Measurements from ENCODE around the gene ESR1. TPM values are rescaled to one million over a fixed set of nuclear protein-coding genes. Genes with fewer than 3 reads are reported as not detected.
"Not testable (repeated sequence)": the region's sequence is repeated elsewhere in the genome, so short reads cannot be mapped to it uniquely, and the experiment has no call there.

The ESR1 gene
- total and polyA plus RNA-seq, 9 of the 15 experiments (the other 6 are each of a cell fraction or from before 2014, with no cell fraction given): 0.03 to 0.27 (median 0.08) TPM; not detected in 1

GRCh38 chr6:152033765-152034164 lies 226.3 kb downstream of the ESR1 start:
- BruUV-seq (replicated peaks); H3K36me3 ChIP-seq (ENCODE audit: control insufficient read depth, insufficient read depth, low read length); H3K4me2 ChIP-seq (ENCODE audit: insufficient read depth, low read length); FAIRE-seq; H3K9me1 ChIP-seq (ENCODE audit: control insufficient read depth, insufficient read depth, low read length); ATAC-seq; H4K20me1 ChIP-seq (replicated peaks; ENCODE audit: control insufficient read depth, insufficient read depth, low read length); H3K4me1 ChIP-seq (replicated peaks in 1 of 2; ENCODE audit: control insufficient read depth in 2 of 2, insufficient read depth in 2 of 2, low read length in 2 of 2); in situ Hi-C loops (cut with MboI); H3K9ac ChIP-seq (ENCODE audit: insufficient read depth in 1 of 2, low read depth in 2 of 2, low read length in 2 of 2); CTCF ChIA-PET (ENCODE audit: low intra/inter-chr PET ratio); H3K9me3 ChIP-seq (replicated peaks; ENCODE audit: control insufficient read depth, insufficient read depth, low read depth, low read length); H3K4me3 ChIP-seq; H3K27ac ChIP-seq (ENCODE audit: extremely low read depth, low read depth, low read length); H2AFZ ChIP-seq (ENCODE audit: low read depth, low read length); intact Hi-C loops (cut with micrococcal nuclease); H3K79me2 ChIP-seq (ENCODE audit: control insufficient read depth, insufficient read depth, low read length); POLR2A ChIA-PET; DNase-seq (ENCODE audit: extremely low read depth in 1 of 4, low spot score in 3 of 4); H3K27me3 ChIP-seq (ENCODE audit: control insufficient read depth in 2 of 2, insufficient read depth in 2 of 2, low read length in 2 of 2): not testable (repeated sequence)
- TF ChIP-seq ZNF146 (CRISPR knock-in tag; IDR thresholded peaks at IDR 0.05; ENCODE audit: unreplicated experiment): peak; percentile 28
- 3% methylated on average over 3 of the region's 4 CpGs for WGBS (ENCODE audit: insufficient coverage, low coverage, missing lambda C conversion rate)

- peak; percentile 42 for FAIRE-seq
Measured at GRCh38 chr6:152034631-152035030, 227.1 kb downstream of the ESR1 start.

More at GRCh38 chr6:152034631-152035030, 227.1 kb downstream of the ESR1 start:
- POLR2A ChIA-PET: no interaction called here
- intact Hi-C loops (cut with micrococcal nuclease) (no loop called here), in situ Hi-C loops (cut with MboI) (no loop called here)
- no TSS peak for BruUV-seq (replicated peaks)
- DNase-seq (ENCODE audit: extremely low read depth in 1 of 4, low spot score in 3 of 4) (no peak), ATAC-seq (no peak)
- Histone ChIP-seq H3K9me1 (ENCODE audit: control insufficient read depth, insufficient read depth, low read length) (no peaks in the 10 kb centered on the region), H3K4me2 (ENCODE audit: insufficient read depth, low read length) (no peak overlapping the region), H3K79me2 (ENCODE audit: control insufficient read depth, insufficient read depth, low read length) (no peaks in the 10 kb centered on the region), H3K9me3 (replicated peaks; ENCODE audit: control insufficient read depth, insufficient read depth, low read depth, low read length) (no peaks in the 10 kb centered on the region), H2AFZ (ENCODE audit: low read depth, low read length) (no peak overlapping the region), H4K20me1 (replicated peaks; ENCODE audit: control insufficient read depth, insufficient read depth, low read length) (no peaks in the 10 kb centered on the region), H3K27ac (ENCODE audit: extremely low read depth, low read depth, low read length) (no peak overlapping the region), H3K9ac (ENCODE audit: insufficient read depth in 1 of 2, low read depth in 2 of 2, low read length in 2 of 2) (no peak overlapping the region), H3K4me3 (no peak overlapping the region), H3K27me3 (ENCODE audit: control insufficient read depth in 2 of 2, insufficient read depth in 2 of 2, low read length in 2 of 2) (no peaks in the 10 kb centered on the region), H3K36me3 (ENCODE audit: control insufficient read depth, insufficient read depth, low read length) (no peaks in the 10 kb centered on the region), H3K4me1 (replicated peaks in 1 of 2; ENCODE audit: control insufficient read depth in 2 of 2, insufficient read depth in 2 of 2, low read length in 2 of 2) (no peaks in the 10 kb centered on the region)
- no peak for TF ChIP-seq MYBL2 (IDR thresholded peaks at IDR 0.05; ENCODE audit: low read depth)
- TF ChIP-seq MYBL2 (CRISPR knock-in tag; IDR thresholded peaks at IDR 0.05; ENCODE audit: borderline replicate concordance): no peak
- no peak for TF ChIP-seq KLF1 (tag; IDR thresholded peaks at IDR 0.05)
- TF ChIP-seq RFX1 (IDR thresholded peaks at IDR 0.05): no peak
- no peak for TF ChIP-seq BRD4 (IDR thresholded peaks at IDR 0.05)
- TF ChIP-seq DMBX1 (CRISPR knock-in tag; IDR thresholded peaks at IDR 0.05; ENCODE audit: borderline replicate concordance): no peak
- no peak for TF ChIP-seq TEAD4 (IDR thresholded peaks at IDR 0.05; ENCODE audit: low read length)
- no peak for TF ChIP-seq TEAD4 (CRISPR knock-in tag; IDR thresholded peaks at IDR 0.05; ENCODE audit: borderline replicate concordance)
- TF ChIP-seq HBP1 (CRISPR knock-in tag; IDR thresholded peaks at IDR 0.05): no peak
- no peak for TF ChIP-seq BDP1 (IDR thresholded peaks at IDR 0.05; ENCODE audit: insufficient read depth, insufficient read length)
- TF ChIP-seq ZNF639 (CRISPR knock-in tag; conservative IDR thresholded peaks at IDR 0.05 in 1 of 2, IDR thresholded peaks at IDR 0.05 in 1 of 2): no peak
- TF ChIP-seq KAT7 (CRISPR knock-in tag; IDR thresholded peaks at IDR 0.05; ENCODE audit: borderline replicate concordance): no peak
- no peak for TF ChIP-seq ZNF436 (CRISPR knock-in tag; IDR thresholded peaks at IDR 0.05)
- TF ChIP-seq SPI1 (IDR thresholded peaks at IDR 0.05; ENCODE audit: borderline replicate concordance, low read depth, low read length): no peak
- TF ChIP-seq ZNF830 (CRISPR knock-in tag; IDR thresholded peaks at IDR 0.05): no peak
- 0% methylated on average over 5 of the region's 5 CpGs for WGBS (ENCODE audit: insufficient coverage, low coverage, missing lambda C conversion rate)
- CTCF ChIA-PET (ENCODE audit: low intra/inter-chr PET ratio): no interaction called here
